ENCODE measurements around the gene PDRG1. TPM values are rescaled to one million over a fixed set of nuclear protein-coding genes. Genes with fewer than 3 reads are reported as not detected.

The PDRG1 gene
- total RNA-seq (10 to 100 TPM in 1 of 7 donors, 1 to 10 TPM in 6; 6.4 to 12.1 (median 9.4) TPM), polyA plus RNA-seq (10 to 100 TPM; 14.0 to 14.1 TPM)
- long read RNA-seq, donor 1, transcript PDRG1-201 (5 exons, 1,998 nt): major isoform, 41 of 46 reads
- long read RNA-seq, donor 1, partial matches to known transcripts: 2 of 46 reads
- long read RNA-seq, donor 1, other reads (novel, unspliced or antisense): 3 of 46 reads
- long read RNA-seq, donor 2, transcript PDRG1-201 (5 exons, 1,998 nt): major isoform, 62 of 74 reads
- long read RNA-seq, donor 2, partial matches to known transcripts: 12 of 74 reads
- long read RNA-seq, donor 2, other reads (novel, unspliced or antisense): 0 of 74 reads
- long read RNA-seq, donor 3, transcript PDRG1-201 (5 exons, 1,998 nt): major isoform, 16 of 16 reads
- long read RNA-seq, donor 3, partial matches to known transcripts: 0 of 16 reads
- long read RNA-seq, donor 3, other reads (novel, unspliced or antisense): 0 of 16 reads

GRCh38 chr20:31951530-31952453, at the start of gene PDRG1:
TSS of gene PDRG1 (minus strand) at chr20:31952046. CDS start at chr20:31951961, 85 bp downstream.
- Histone ChIP-seq H3K4me3 (peak within 1 kb of the TSS; percentile 64), H3K27ac (peak within 1 kb of the TSS in 1 of 2 donors; percentile 14), H3K36me3 (no peaks in the 10 kb centered on the region), H3K9me3 (no peaks in the 10 kb centered on the region), H3K4me1 (ENCODE audit: insufficient read depth) (peaks cover 8% of the 10 kb centered on the region), H3K27me3 (no peaks in the 10 kb centered on the region)
- peak; percentile 86 to 94 (median 88) for TF ChIP-seq CTCF (IDR thresholded peaks at IDR 0.05)
- TF ChIP-seq POLR2A (IDR thresholded peaks at IDR 0.05): peak; percentile 36
- no peak for TF ChIP-seq EP300 (IDR thresholded peaks at IDR 0.05)
- WGBS, 3 donors: 0 to 1% (median 1%) methylated on average over 57 to 63 of the region's 63 CpGs
- intact Hi-C loops (cut with DNase I): loop anchor here (2.0 to 10.0 kb wide), 3 partner anchors 97 to 129 kb away; no protein-coding TSS in a partner anchor
- DNase-seq: peak; percentile 93 to 98 (median 96)

- TF ChIP-seq EP300 (IDR thresholded peaks at IDR 0.05): no peak
- TF ChIP-seq CTCF (IDR thresholded peaks at IDR 0.05): no peak
- TF ChIP-seq POLR2A (IDR thresholded peaks at IDR 0.05): no peak
- no peak overlapping the region for H3K27ac ChIP-seq
- H3K9me3 ChIP-seq: no peaks in the 10 kb centered on the region
- H3K4me1 ChIP-seq (ENCODE audit: insufficient read depth): no peaks in the 10 kb centered on the region
- intact Hi-C loops (cut with DNase I): no loop called here
- WGBS, 3 donors: 52 to 76% (median 75%) methylated on average over 2 of the region's 2 CpGs
- H3K4me3 ChIP-seq: no peak overlapping the region
- no peak for DNase-seq
- H3K27me3 ChIP-seq: no peaks in the 10 kb centered on the region
- no peaks in the 10 kb centered on the region for H3K36me3 ChIP-seq
Observed at GRCh38 chr20:31998246-31998645, 46.4 kb upstream of the PDRG1 start.

DNA sequence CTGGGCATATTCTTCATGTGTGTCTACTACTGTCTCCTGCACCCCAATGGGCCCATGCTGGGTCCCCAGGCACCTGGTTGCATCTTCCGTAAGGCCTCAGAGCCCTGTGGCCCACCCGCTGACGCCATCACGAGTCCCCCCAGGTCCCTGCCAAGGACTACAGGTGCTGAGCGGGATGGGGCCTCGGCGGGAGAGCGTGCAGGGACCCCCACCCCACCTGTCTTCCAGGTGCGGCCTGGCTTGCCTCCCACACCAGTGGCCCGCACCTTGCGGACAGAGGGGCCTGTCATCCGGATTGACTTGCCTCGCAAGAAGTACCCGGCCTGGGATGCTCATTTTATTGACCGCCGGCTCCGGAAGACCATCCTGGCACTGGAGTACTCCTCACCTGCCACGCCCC, 45.1 kb upstream of the PDRG1 start:
- Histone ChIP-seq H3K4me3 (no peak overlapping the region), H3K27me3 (no peaks in the 10 kb centered on the region), H3K9me3 (no peaks in the 10 kb centered on the region), H3K4me1 (ENCODE audit: insufficient read depth) (no peaks in the 10 kb centered on the region), H3K36me3 (no peaks in the 10 kb centered on the region), H3K27ac (no peak overlapping the region)
- intact Hi-C loops (cut with DNase I): no loop called here
- 94 to 96% (median 94%) methylated on average over 16 to 18 of the region's 18 CpGs for WGBS, 3 donors
- no peak for DNase-seq
- TF ChIP-seq CTCF (IDR thresholded peaks at IDR 0.05) (no peak), EP300 (IDR thresholded peaks at IDR 0.05) (no peak), POLR2A (IDR thresholded peaks at IDR 0.05) (no peak)

- 60 to 84% (median 72%) methylated on average over 2 of the region's 2 CpGs for WGBS, 3 donors
- H3K9me3 ChIP-seq: no peaks in the 10 kb centered on the region
- no peak for TF ChIP-seq POLR2A (IDR thresholded peaks at IDR 0.05)
- TF ChIP-seq CTCF (IDR thresholded peaks at IDR 0.05): no peak
- no peak for TF ChIP-seq EP300 (IDR thresholded peaks at IDR 0.05)
- no peak overlapping the region for H3K4me3 ChIP-seq
- no peaks in the 10 kb centered on the region for H3K27me3 ChIP-seq
- H3K36me3 ChIP-seq: no peaks in the 10 kb centered on the region
- H3K27ac ChIP-seq: no peak overlapping the region
- no peaks in the 10 kb centered on the region for H3K4me1 ChIP-seq (ENCODE audit: insufficient read depth)
- intact Hi-C loops (cut with DNase I): no loop called here
- DNase-seq: no peak
Observed at GRCh38 chr20:31992086-31992485, 40.2 kb upstream of the PDRG1 start.

All from ovary (tissue), 10 donors.